GM12891 (cell line): Measurements from ENCODE around the gene RGL1.

ENCODE experiments used
- DNase-seq: peaks from one replicate; pipeline ENCODE4 v3.0.0; 2011; ENCODE audit warnings: low spot score; ENCODE audit not compliant: insufficient read length
- FAIRE-seq: peaks from 2 replicates; lab custom pipeline; 2011; peaks lifted over from hg19 to GRCh38; lab: Jason Lieb, UNC
- PAX5 ChIP-seq: IDR thresholded peaks from 2 replicates; pipeline ENCODE4 v1.6.1; 2011; ENCODE audit warnings: low read length, moderate library complexity, mild to moderate bottlenecking; ENCODE audit not compliant: insufficient read depth, severe bottlenecking
- POLR2A ChIP-seq: IDR thresholded peaks from 2 replicates; pipeline ENCODE4 v1.6.1; 2011; ENCODE audit warnings: low read depth, low read length, control low read depth
- POLR2AphosphoS5 ChIP-seq: IDR thresholded peaks from 2 replicates; pipeline ENCODE4 v1.6.1; 2011; ENCODE audit warnings: low read depth, low read length, control low read depth
- POU2F2 ChIP-seq: IDR thresholded peaks from 2 replicates; pipeline ENCODE4 v1.6.1; 2011; ENCODE audit warnings: low read depth, mild to moderate bottlenecking, control low read depth, low read length, moderate library complexity
- SPI1 ChIP-seq: IDR thresholded peaks from 2 replicates; pipeline ENCODE4 v1.6.1; 2011; ENCODE audit warnings: low read depth, low read length, control low read depth
- TAF1 ChIP-seq: IDR thresholded peaks from 2 replicates; pipeline ENCODE4 v1.6.1; 2011; ENCODE audit warnings: low read depth, low read length, control low read depth

Gene RGL1

GRCh38 chr1:183859119-183859518 lies 54.2 kb downstream of the RGL1 start:
- FAIRE-seq (no peak), DNase-seq (no peak)
- no peak for TF ChIP-seq PAX5
- no peak for TF ChIP-seq SPI1
- no peak for TF ChIP-seq POLR2AphosphoS5
- TF ChIP-seq POLR2A = no peak
- TF ChIP-seq TAF1 = no peak
- TF ChIP-seq POU2F2 = no peak

GRCh38 chr1:183859831-183860230 lies 54.9 kb downstream of the RGL1 start:
- DNase-seq = no peak
- TF ChIP-seq POU2F2 = no peak
- no peak for TF ChIP-seq PAX5
- TF ChIP-seq SPI1 = no peak
- no peak for TF ChIP-seq POLR2A
- no peak for TF ChIP-seq POLR2AphosphoS5
- no peak for TF ChIP-seq TAF1
- no peak for FAIRE-seq

- DNase-seq (no peak), FAIRE-seq (no peak)
- TF ChIP-seq POLR2A = no peak
- TF ChIP-seq POLR2AphosphoS5 = no peak
- no peak for TF ChIP-seq PAX5
- TF ChIP-seq TAF1 = no peak
- no peak for TF ChIP-seq SPI1
- no peak for TF ChIP-seq POU2F2
Observed at GRCh38 chr1:183862967-183863366, 58.0 kb downstream of the RGL1 start.

- DNase-seq (no peak), FAIRE-seq (no peak)
- TF ChIP-seq PAX5 (no peak), POLR2AphosphoS5 (no peak), TAF1 (no peak), SPI1 (no peak), POLR2A (no peak), POU2F2 (no peak)
Observed at GRCh38 chr1:183863852-183864251, 58.9 kb downstream of the RGL1 start.

- no peak for DNase-seq
- no peak for FAIRE-seq
Observed at GRCh38 chr1:183864611-183865010, 59.7 kb downstream of the RGL1 start.

DNA sequence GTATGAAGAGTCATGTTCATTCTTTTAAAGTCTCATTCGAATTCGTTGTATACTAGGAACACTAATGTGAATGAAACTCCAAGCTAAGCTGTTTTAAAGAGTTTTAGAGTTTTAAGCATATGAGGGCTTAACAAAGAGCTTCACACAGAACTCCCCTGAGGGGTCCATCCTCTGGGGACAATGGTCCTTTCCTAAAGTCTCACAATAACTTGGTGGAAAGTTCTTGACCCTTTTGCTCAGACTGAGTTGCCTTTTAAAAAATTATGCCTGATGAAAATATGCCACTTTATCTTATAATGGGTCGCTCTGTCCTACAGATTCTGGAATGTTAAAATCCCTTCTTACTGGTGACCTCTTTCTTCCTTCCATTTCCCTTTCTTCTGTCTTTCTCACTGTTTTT lies 64.3 kb downstream of the RGL1 start:
- no peak for DNase-seq
- no peak for FAIRE-seq
- TF ChIP-seq PAX5 (no peak), POLR2AphosphoS5 (no peak), POLR2A (no peak), SPI1 (no peak), POU2F2 (no peak), TAF1 (no peak)

More at GRCh38 chr1:183864611-183865010, 59.7 kb downstream of the RGL1 start:
- TF ChIP-seq POLR2A (no peak), SPI1 (no peak), TAF1 (no peak), PAX5 (no peak), POU2F2 (no peak), POLR2AphosphoS5 (no peak)

DNA sequence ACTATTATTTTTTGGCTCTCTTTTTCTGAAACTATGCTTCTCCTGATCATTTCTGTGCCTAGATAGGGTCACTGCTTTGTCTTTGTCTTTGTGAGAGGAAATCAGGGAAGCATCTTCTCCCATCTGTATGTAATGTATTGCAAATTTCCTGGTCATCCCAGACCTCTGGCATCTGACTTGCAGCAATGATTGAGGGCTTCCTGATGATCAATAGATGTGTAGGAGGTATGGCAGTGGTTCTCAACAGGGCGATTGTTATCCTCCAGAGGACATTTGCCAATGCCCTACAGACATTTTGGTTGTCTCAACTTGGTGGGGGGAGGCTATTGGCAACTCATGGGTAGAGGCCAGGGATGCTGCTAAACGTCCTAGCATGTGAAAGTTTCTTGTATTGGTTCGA lies 64.7 kb downstream of the RGL1 start:
- TF ChIP-seq SPI1 = no peak
- TF ChIP-seq TAF1 = no peak
- no peak for TF ChIP-seq POLR2AphosphoS5
- TF ChIP-seq POLR2A = no peak
- no peak for TF ChIP-seq PAX5
- TF ChIP-seq POU2F2 = no peak
- no peak for FAIRE-seq
- no peak for DNase-seq

- no peak for FAIRE-seq
- no peak for TF ChIP-seq POLR2AphosphoS5
- TF ChIP-seq TAF1 = no peak
- no peak for TF ChIP-seq PAX5
- no peak for TF ChIP-seq POU2F2
- no peak for TF ChIP-seq SPI1
- TF ChIP-seq POLR2A = no peak
- DNase-seq = no peak
Observed at GRCh38 chr1:183870351-183871077, 65.6 kb downstream of the RGL1 start.

- no peak for FAIRE-seq
- DNase-seq = no peak
Observed at GRCh38 chr1:183871142-183871541, 66.2 kb downstream of the RGL1 start.

GRCh38 chr1:183871601-183872000 lies 66.7 kb downstream of the RGL1 start:
- no peak for DNase-seq
- no peak for TF ChIP-seq POLR2AphosphoS5
- TF ChIP-seq PAX5 = no peak
- no peak for TF ChIP-seq POLR2A
- no peak for TF ChIP-seq TAF1
- TF ChIP-seq SPI1 = no peak
- no peak for TF ChIP-seq POU2F2
- FAIRE-seq = no peak

More at GRCh38 chr1:183871142-183871541, 66.2 kb downstream of the RGL1 start:
- TF ChIP-seq PAX5 (no peak), SPI1 (no peak), POLR2AphosphoS5 (no peak)
